ENCODE measurements around the gene GALNT18.

Gene GALNT18

DNA sequence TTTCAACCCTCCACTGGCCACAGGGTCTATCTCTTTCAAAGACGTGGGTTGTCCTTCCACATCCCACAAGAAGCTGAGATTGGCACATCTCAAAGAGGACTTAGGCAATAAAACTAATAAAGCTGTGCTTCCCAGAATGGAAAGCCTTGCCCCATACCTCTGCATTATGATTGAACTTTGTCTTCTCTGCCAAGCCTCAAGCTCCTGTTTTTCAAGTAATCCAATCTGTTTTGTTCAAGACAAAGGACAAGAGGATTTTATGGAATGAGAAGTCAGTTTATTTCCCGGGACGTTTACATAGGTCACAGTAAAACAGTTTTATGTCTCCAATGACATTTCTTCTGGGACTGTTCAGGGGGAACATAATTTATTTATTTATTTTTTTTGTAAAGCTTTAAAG, 108.4 kb downstream of the GALNT18 start (continued):
- TF ChIP-seq ZNF660 (tag by site-specific recombination; IDR thresholded peaks at IDR 0.05) (no peak), ZNF843 (tag by site-specific recombination; IDR thresholded peaks at IDR 0.05) (peak; percentile 49; the same call in 1 of the 2 replicates), PRDM6 (tag by site-specific recombination; IDR thresholded peaks at IDR 0.05) (peak; percentile 94), TRIM28 (IDR thresholded peaks at IDR 0.05; ENCODE audit: borderline replicate concordance, low read length) (no peak), FEZF1 (tag by site-specific recombination; IDR thresholded peaks at IDR 0.05) (peak; percentile 94), ZNF544 (tag by site-specific recombination; IDR thresholded peaks at IDR 0.05) (no peak), ZFHX2 (tag by site-specific recombination; conservative IDR thresholded peaks at IDR 0.05) (0 out of 2 replicates have a peak, but pooled peaks have one; percentile 38), ZNF704 (tag by site-specific recombination; IDR thresholded peaks at IDR 0.05) (no peak), EGR2 (tag by site-specific recombination; IDR thresholded peaks at IDR 0.05; ENCODE audit: low read depth) (peak; percentile 15; the same call in 1 of the 2 replicates), ZNF324 (tag by site-specific recombination; IDR thresholded peaks at IDR 0.05) (no peak), ZNF777 (tag by site-specific recombination; IDR thresholded peaks at IDR 0.05; ENCODE audit: borderline replicate concordance) (no peak), KLF10 (tag by site-specific recombination; IDR thresholded peaks at IDR 0.05) (no peak)

DNA sequence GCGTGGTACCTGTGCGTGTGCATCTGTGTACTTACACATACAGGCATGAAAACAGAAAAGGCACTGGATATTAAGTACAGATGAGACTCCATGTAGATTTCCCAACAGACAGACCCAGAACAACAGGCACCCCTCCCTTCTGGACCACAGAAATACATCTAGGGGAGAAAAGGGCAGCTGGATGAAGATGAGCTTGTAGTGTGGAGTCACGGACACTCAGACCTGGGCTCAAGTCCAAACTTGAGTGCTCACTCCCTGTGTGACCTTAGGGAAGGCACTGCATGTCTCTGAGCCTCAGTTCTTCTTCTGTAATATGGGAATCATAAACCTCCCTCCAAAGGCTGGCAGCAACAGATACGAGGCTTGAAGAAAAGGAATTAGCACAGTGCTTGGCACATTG, 108.9 kb downstream of the GALNT18 start:
- ChIA-PET POLR2A (no interaction called here), CTCF (no interaction called here)
- Histone ChIP-seq H3K36me3 (ENCODE audit: control insufficient read depth in 2 of 2, insufficient read depth in 1 of 2, low read length in 2 of 2) (no peaks in the 10 kb centered on the region), H3K4me3 (ENCODE audit: low read depth, low read length) (no peak overlapping the region), H3K9me3 (ENCODE audit: control insufficient read depth, insufficient read depth, low read depth, low read length) (no peaks in the 10 kb centered on the region), H3K27ac (ENCODE audit: extremely low read depth, low read depth, low read length) (no peak overlapping the region), H3K4me1 (ENCODE audit: control insufficient read depth, insufficient read depth, low read length) (peaks cover 3% of the 10 kb centered on the region; the same call in 1 of the 2 replicates)
- TF ChIP-seq ZNF19 (tag by site-specific recombination; IDR thresholded peaks at IDR 0.05; ENCODE audit: low read depth) (no peak), ZNF23 (tag by site-specific recombination; IDR thresholded peaks at IDR 0.05; ENCODE audit: borderline replicate concordance) (no peak), ZNF266 (tag by site-specific recombination; IDR thresholded peaks at IDR 0.05; ENCODE audit: low read depth) (no peak), ZNF704 (tag by site-specific recombination; IDR thresholded peaks at IDR 0.05) (no peak), SCRT2 (tag by site-specific recombination; IDR thresholded peaks at IDR 0.05) (no peak), ZNF768 (tag by site-specific recombination; IDR thresholded peaks at IDR 0.05) (0 out of 2 replicates have a peak, but pooled peaks have one; percentile 28), SALL2 (tag by site-specific recombination; IDR thresholded peaks at IDR 0.05; ENCODE audit: borderline replicate concordance) (no peak), ZNF311 (tag by site-specific recombination; IDR thresholded peaks at IDR 0.05; ENCODE audit: borderline replicate concordance) (no peak)

DNA sequence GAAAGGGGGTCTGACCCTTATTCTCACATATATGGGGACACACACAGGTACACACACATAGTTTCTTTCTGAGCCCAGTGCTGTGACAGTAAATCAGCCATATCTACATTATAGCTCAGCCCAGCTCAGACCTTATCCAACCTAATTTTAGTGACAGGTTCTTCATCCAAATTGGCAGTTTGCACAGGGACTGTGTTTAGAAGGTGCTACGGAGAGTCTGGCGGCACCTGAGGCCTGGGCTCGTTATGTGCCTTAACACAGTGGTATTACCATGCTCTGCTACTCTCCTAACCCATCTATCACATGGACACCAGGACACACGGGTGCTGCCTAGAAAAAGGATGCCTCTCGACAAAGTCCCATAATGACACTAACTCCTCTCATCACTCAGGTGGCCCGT, 109.3 kb downstream of the GALNT18 start:
- ChIA-PET POLR2A (no interaction called here), CTCF (no interaction called here)
- H3K4me1 ChIP-seq (ENCODE audit: control insufficient read depth, insufficient read depth, low read length), result peaks cover 3% of the 10 kb centered on the region; the same call in 1 of the 2 replicates
- no peaks in the 10 kb centered on the region for H3K9me3 ChIP-seq (ENCODE audit: control insufficient read depth, insufficient read depth, low read depth, low read length)
- no peak overlapping the region for H3K4me3 ChIP-seq (ENCODE audit: low read depth, low read length)
- no peak overlapping the region for H3K27ac ChIP-seq (ENCODE audit: extremely low read depth, low read depth, low read length)
- no peaks in the 10 kb centered on the region for H3K36me3 ChIP-seq (ENCODE audit: control insufficient read depth in 2 of 2, insufficient read depth in 1 of 2, low read length in 2 of 2)
- TF ChIP-seq EGR2 (tag by site-specific recombination; IDR thresholded peaks at IDR 0.05; ENCODE audit: low read depth), result no peak
- no peak for TF ChIP-seq ZBTB8A (tag by site-specific recombination; IDR thresholded peaks at IDR 0.05)
- TF ChIP-seq GLI2 (tag by site-specific recombination; IDR thresholded peaks at IDR 0.05; ENCODE audit: borderline replicate concordance, low read depth), result no peak
- TF ChIP-seq, protein P1, sequence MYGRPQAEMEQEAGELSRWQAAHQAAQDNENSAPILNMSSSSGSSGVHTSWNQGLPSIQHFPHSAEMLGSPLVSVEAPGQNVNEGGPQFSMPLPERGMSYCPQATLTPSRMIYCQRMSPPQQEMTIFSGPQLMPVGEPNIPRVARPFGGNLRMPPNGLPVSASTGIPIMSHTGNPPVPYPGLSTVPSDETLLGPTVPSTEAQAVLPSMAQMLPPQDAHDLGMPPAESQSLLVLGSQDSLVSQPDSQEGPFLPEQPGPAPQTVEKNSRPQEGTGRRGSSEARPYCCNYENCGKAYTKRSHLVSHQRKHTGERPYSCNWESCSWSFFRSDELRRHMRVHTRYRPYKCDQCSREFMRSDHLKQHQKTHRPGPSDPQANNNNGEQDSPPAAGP (tag by site-specific recombination; IDR thresholded peaks at IDR 0.05), result no peak
- TF ChIP-seq, protein P2, sequence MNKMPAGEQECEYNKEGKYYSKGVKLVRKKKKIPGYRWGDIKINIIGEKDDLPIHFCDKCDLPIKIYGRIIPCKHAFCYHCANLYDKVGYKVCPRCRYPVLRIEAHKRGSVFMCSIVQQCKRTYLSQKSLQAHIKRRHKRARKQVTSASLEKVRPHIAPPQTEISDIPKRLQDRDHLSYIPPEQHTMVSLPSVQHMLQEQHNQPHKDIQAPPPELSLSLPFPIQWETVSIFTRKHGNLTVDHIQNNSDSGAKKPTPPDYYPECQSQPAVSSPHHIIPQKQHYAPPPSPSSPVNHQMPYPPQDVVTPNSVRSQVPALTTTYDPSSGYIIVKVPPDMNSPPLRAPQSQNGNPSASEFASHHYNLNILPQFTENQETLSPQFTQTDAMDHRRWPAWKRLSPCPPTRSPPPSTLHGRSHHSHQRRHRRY (tag by site-specific recombination; IDR thresholded peaks at IDR 0.05), result no peak
- TF ChIP-seq SP2 (tag by site-specific recombination; IDR thresholded peaks at IDR 0.05), result no peak
- no peak for TF ChIP-seq KLF10 (tag by site-specific recombination; IDR thresholded peaks at IDR 0.05)
- no peak for TF ChIP-seq ZNF747 (tag by site-specific recombination; IDR thresholded peaks at IDR 0.05)
- no peak for TF ChIP-seq ZNF155 (tag by site-specific recombination; IDR thresholded peaks at IDR 0.05)
- TF ChIP-seq ZNF211 (tag by site-specific recombination; IDR thresholded peaks at IDR 0.05; ENCODE audit: low read depth), result no peak
- no peak for TF ChIP-seq KLF16 (tag by site-specific recombination; IDR thresholded peaks at IDR 0.05)
